HFFc6 (cell line): ENCODE results near the gene EPHB1. TPM values are rescaled to one million over a fixed set of nuclear protein-coding genes. Genes with fewer than 3 reads are reported as not detected.

Experiments
- DNase-seq: peaks from one replicate; pipeline ENCODE4 v3.0.0-alpha.2; 2018
- H3K27ac Mint-ChIP-seq: 2 replicates; pipeline ENCODE4 v1.8.0; 2020; ENCODE audit warnings: mild to moderate bottlenecking, mixed read lengths
- H3K27me3 Mint-ChIP-seq: 2 replicates; pipeline ENCODE4 v1.8.0; 2021; ENCODE audit warnings: mild to moderate bottlenecking, moderate library complexity, mixed read lengths; ENCODE audit not compliant: insufficient read depth
- H3K36me3 Mint-ChIP-seq: 2 replicates; pipeline ENCODE4 v1.8.0; 2021; ENCODE audit warnings: low read depth, mixed read lengths
- H3K4me1 Mint-ChIP-seq: 2 replicates; pipeline ENCODE4 v1.8.0; 2020; ENCODE audit warnings: low read depth, mixed read lengths
- H3K4me3 Mint-ChIP-seq: 2 replicates; pipeline ENCODE4 v1.8.0; 2020; ENCODE audit warnings: mild to moderate bottlenecking, moderate library complexity, mixed read lengths
- H3K9me3 Mint-ChIP-seq: 2 replicates; pipeline ENCODE4 v1.8.0; 2020; ENCODE audit warnings: mild to moderate bottlenecking, mixed read lengths
- CTCF ChIP-seq: fragments of 200-600 bp; sonication (generic); IDR thresholded peaks from 2 replicates; pipeline ENCODE4 v1.5.0; 2021; ENCODE audit warnings: antibody characterized with exemption, mild to moderate bottlenecking
- total RNA-seq, 6 experiments: library from RNA; stranded (reverse); fragmentation: NEBNext Ultra II Directional; extraction: Animal tissue kit (Norgen Biotek cat#: 25700); gene quantifications; 2 replicates in 1 of 6; 3 replicates in 5 of 6; pipeline ENCODE4 v1.2.3, GENCODE V29; 2021

EPHB1 gene
- total RNA-seq, 6 experiments from 2014 or later, result 0.88 to 2.6 (median 1.0) TPM

- TF ChIP-seq CTCF, result no peak
- Mint-ChIP-seq H3K4me3 (no peak overlapping the region), H3K27me3 (peaks cover 2% of the 10 kb centered on the region; the same call in 1 of the 2 replicates), H3K36me3 (no peaks in the 10 kb centered on the region), H3K27ac (no peak overlapping the region), H3K9me3 (no peaks in the 10 kb centered on the region), H3K4me1 (peaks cover 16% of the 10 kb centered on the region)
- no peak for DNase-seq
Measured at GRCh38 chr3:134887536-134887935, 92.5 kb downstream of the EPHB1 start.

GRCh38 chr3:134892326-134892725 lies 97.3 kb downstream of the EPHB1 start:
- Mint-ChIP-seq H3K27me3 (peaks cover 5% of the 10 kb centered on the region), H3K4me3 (no peak overlapping the region), H3K4me1 (no peaks in the 10 kb centered on the region), H3K36me3 (no peaks in the 10 kb centered on the region), H3K9me3 (no peaks in the 10 kb centered on the region), H3K27ac (no peak overlapping the region)
- no peak for DNase-seq
- TF ChIP-seq CTCF, result no peak

- H3K36me3 Mint-ChIP-seq, result no peaks in the 10 kb centered on the region
- no peaks in the 10 kb centered on the region for H3K9me3 Mint-ChIP-seq
- no peak for TF ChIP-seq CTCF
- DNase-seq, result no peak
- H3K4me1 Mint-ChIP-seq, result no peaks in the 10 kb centered on the region
- H3K4me3 Mint-ChIP-seq, result no peak overlapping the region
- H3K27ac Mint-ChIP-seq, result no peak overlapping the region
- peaks cover 5% of the 10 kb centered on the region for H3K27me3 Mint-ChIP-seq
Measured at GRCh38 chr3:134892761-134893160, 97.7 kb downstream of the EPHB1 start.

GRCh38 chr3:134894533-134894932 lies 99.5 kb downstream of the EPHB1 start:
- Mint-ChIP-seq H3K27me3 (peaks cover 5% of the 10 kb centered on the region), H3K4me3 (no peak overlapping the region)

GRCh38 chr3:134895181-134895580 lies 100.1 kb downstream of the EPHB1 start:
- no peaks in the 10 kb centered on the region for H3K36me3 Mint-ChIP-seq
- no peaks in the 10 kb centered on the region for H3K4me1 Mint-ChIP-seq
- H3K4me3 Mint-ChIP-seq, result no peak overlapping the region
- DNase-seq, result no peak
- peaks cover 5% of the 10 kb centered on the region for H3K27me3 Mint-ChIP-seq
- no peak for TF ChIP-seq CTCF
- no peak overlapping the region for H3K27ac Mint-ChIP-seq
- no peaks in the 10 kb centered on the region for H3K9me3 Mint-ChIP-seq

More at GRCh38 chr3:134894533-134894932, 99.5 kb downstream of the EPHB1 start:
- no peaks in the 10 kb centered on the region for H3K4me1 Mint-ChIP-seq
- no peaks in the 10 kb centered on the region for H3K9me3 Mint-ChIP-seq
- no peak for DNase-seq
- TF ChIP-seq CTCF, result no peak
- H3K36me3 Mint-ChIP-seq, result no peaks in the 10 kb centered on the region
- no peak overlapping the region for H3K27ac Mint-ChIP-seq

GRCh38 chr3:134896141-134896540 lies 101.1 kb downstream of the EPHB1 start:
- Mint-ChIP-seq H3K4me3 (no peak overlapping the region), H3K27ac (no peak overlapping the region), H3K9me3 (no peaks in the 10 kb centered on the region), H3K4me1 (no peaks in the 10 kb centered on the region), H3K36me3 (no peaks in the 10 kb centered on the region), H3K27me3 (peaks cover 3% of the 10 kb centered on the region)
- no peak for TF ChIP-seq CTCF
- DNase-seq, result no peak
